H9 (cell line): ENCODE data around the gene PDE4B. TPM values are rescaled to one million over a fixed set of nuclear protein-coding genes. Genes with fewer than 3 reads are reported as not detected.
A peak's percentile ranks its signal among the peaks of the same experiment; 100 is the strongest.

Source experiments
- DNase-seq: peaks from one replicate; pipeline ENCODE4 v3.0.0-alpha.2; 2017
- H2AFZ ChIP-seq: one replicate; pipeline ENCODE4 v1.6.1; 2013; ENCODE audit warnings: mild to moderate bottlenecking, low read length, control low read depth, moderate library complexity
- H2AK5ac ChIP-seq: 2 replicates; pipeline ENCODE4 v1.6.1; 2013; ENCODE audit warnings: low read length, control low read depth, mixed read lengths; ENCODE audit not compliant: insufficient read length
- H2BK120ac ChIP-seq: one replicate; pipeline ENCODE4 v1.6.1; 2013; ENCODE audit warnings: low read depth, mild to moderate bottlenecking, low read length, control low read depth, inconsistent platforms; ENCODE audit not compliant: poor library complexity, severe bottlenecking
- H2BK12ac ChIP-seq: 2 replicates; pipeline ENCODE4 v1.6.1; 2013; ENCODE audit warnings: low read length, control low read depth, mixed read lengths, low read depth; ENCODE audit not compliant: insufficient read length
- H2BK15ac ChIP-seq: 2 replicates; pipeline ENCODE4 v1.6.1; 2013; ENCODE audit warnings: low read depth, low read length, control low read depth
- H2BK20ac ChIP-seq: one replicate; pipeline ENCODE4 v1.6.1; 2013; ENCODE audit warnings: low read depth, mild to moderate bottlenecking, low read length, control low read depth, inconsistent platforms; ENCODE audit not compliant: poor library complexity, severe bottlenecking
- H2BK5ac ChIP-seq: 2 replicates; pipeline ENCODE4 v1.6.1; 2013; ENCODE audit warnings: low read length, control low read depth, mixed read lengths; ENCODE audit not compliant: insufficient read length
- H3K14ac ChIP-seq: 2 replicates; pipeline ENCODE4 v1.6.1; 2013; ENCODE audit warnings: low read length, control low read depth; ENCODE audit not compliant: insufficient read depth
- H3K18ac ChIP-seq: 2 replicates; pipeline ENCODE4 v1.6.1; 2013; ENCODE audit warnings: low read depth, mild to moderate bottlenecking, mixed read lengths, low read length, control low read depth; ENCODE audit not compliant: insufficient read length
- H3K23ac ChIP-seq: 2 replicates; pipeline ENCODE4 v1.6.1; 2013; ENCODE audit warnings: low read length, control low read depth, mixed read lengths, low read depth; ENCODE audit not compliant: insufficient read length
- H3K23me2 ChIP-seq: 2 replicates; pipeline ENCODE4 v1.6.1; 2013; ENCODE audit warnings: low read depth, mild to moderate bottlenecking, mixed read lengths, low read length, control low read depth; ENCODE audit not compliant: insufficient read length, poor library complexity, severe bottlenecking
- H3K27ac ChIP-seq: 2 replicates; pipeline ENCODE4 v1.5.1; 2013; ENCODE audit warnings: low read length, control low read depth, mixed read lengths, low read depth; ENCODE audit not compliant: insufficient read length
- H3K27me3 ChIP-seq: 2 replicates; pipeline ENCODE4 v1.6.1; 2013; ENCODE audit warnings: low read length, control low read depth, inconsistent platforms; ENCODE audit not compliant: insufficient read depth
- H3K4ac ChIP-seq: 2 replicates; pipeline ENCODE4 v1.6.1; 2013; ENCODE audit warnings: low read depth, mild to moderate bottlenecking, control low read depth, inconsistent platforms, low read length, moderate library complexity
- H3K4me1 ChIP-seq: 2 replicates; pipeline ENCODE4 v1.6.1; 2013; ENCODE audit warnings: low read length, control low read depth, inconsistent platforms; ENCODE audit not compliant: insufficient read depth
- H3K4me2 ChIP-seq: 2 replicates; pipeline ENCODE4 v1.6.1; 2013; ENCODE audit warnings: low read length, control low read depth, mixed read lengths; ENCODE audit not compliant: insufficient read length, insufficient read depth
- H3K56ac ChIP-seq: 2 replicates; pipeline ENCODE4 v1.6.1; 2013; ENCODE audit warnings: low read depth, mild to moderate bottlenecking, mixed read lengths, low read length, control low read depth; ENCODE audit not compliant: insufficient read length
- H3K79me1 ChIP-seq: 2 replicates; pipeline ENCODE4 v1.6.1; 2013; ENCODE audit warnings: low read depth, mild to moderate bottlenecking, moderate library complexity, low read length, control low read depth, inconsistent platforms; ENCODE audit not compliant: insufficient read depth, poor library complexity, severe bottlenecking
- H3K79me2 ChIP-seq: 2 replicates; pipeline ENCODE4 v1.6.1; 2013; ENCODE audit warnings: low read length, control low read depth, inconsistent platforms; ENCODE audit not compliant: insufficient read depth
- H3K9ac ChIP-seq: 2 replicates; pipeline ENCODE4 v1.6.1; 2013; ENCODE audit warnings: low read length, control low read depth, mixed read lengths; ENCODE audit not compliant: insufficient read length; ENCODE audit errors: extremely low read depth
- H3K9me3 ChIP-seq: one replicate; pipeline ENCODE4 v1.6.1; 2013; ENCODE audit warnings: low read depth, low read length, inconsistent platforms; ENCODE audit not compliant: control insufficient read depth
- H3T11ph ChIP-seq: one replicate; pipeline ENCODE4 v1.6.1; 2013; ENCODE audit warnings: mild to moderate bottlenecking, low read length, control low read depth, inconsistent platforms
- H4K20me1 ChIP-seq: one replicate; pipeline ENCODE4 v1.6.1; 2013; ENCODE audit not compliant: control insufficient read depth, insufficient read length, insufficient read depth
- H4K5ac ChIP-seq: 2 replicates; pipeline ENCODE4 v1.6.1; 2013; ENCODE audit warnings: low read depth, mild to moderate bottlenecking, mixed read lengths, low read length, control low read depth; ENCODE audit not compliant: insufficient read length
- H4K8ac ChIP-seq: replicated peaks from 2 replicates; pipeline ENCODE4 v1.6.1; 2013; ENCODE audit warnings: low read length, control low read depth, mixed read lengths, low read depth; ENCODE audit not compliant: insufficient read length
- H4K91ac ChIP-seq: 2 replicates; pipeline ENCODE4 v1.6.1; 2013; ENCODE audit warnings: low read depth, mild to moderate bottlenecking, moderate library complexity, mixed read lengths, low read length, control low read depth; ENCODE audit not compliant: insufficient read length
- H3K27ac Mint-ChIP-seq, 3 experiments: 2 replicates in 2 of 3; 3 replicates in 1 of 3; pipeline ENCODE4 v1.8.0; 2020 to 2021; ENCODE audit warnings: mixed read lengths in 3 of 3, mild to moderate bottlenecking in 1 of 3, moderate library complexity in 1 of 3
- H3K27me3 Mint-ChIP-seq: 2 replicates; pipeline ENCODE4 v1.8.0; 2021; ENCODE audit warnings: low read depth, mild to moderate bottlenecking, moderate library complexity, mixed read lengths
- H3K36me3 Mint-ChIP-seq, 3 experiments: 2 replicates in 2 of 3; 3 replicates in 1 of 3; pipeline ENCODE4 v1.8.0; 2020 to 2021; ENCODE audit warnings: low read depth in 3 of 3, mixed read lengths in 3 of 3; ENCODE audit not compliant: insufficient read depth in 1 of 3
- H3K4me1 Mint-ChIP-seq, 2 experiments: 2 replicates each; pipeline ENCODE4 v1.8.0; 2020; ENCODE audit warnings: mixed read lengths in 2 of 2
- H3K4me3 Mint-ChIP-seq, 2 experiments: 2 replicates in 1 of 2; 3 replicates in 1 of 2; pipeline ENCODE4 v1.8.0; 2020 to 2021; ENCODE audit warnings: mild to moderate bottlenecking in 2 of 2, mixed read lengths in 2 of 2, moderate library complexity in 1 of 2
- H3K9me3 Mint-ChIP-seq, 2 experiments: 2 replicates in 1 of 2; 3 replicates in 1 of 2; pipeline ENCODE4 v1.8.0; 2020; ENCODE audit warnings: mild to moderate bottlenecking in 2 of 2, mixed read lengths in 2 of 2, moderate library complexity in 1 of 2
- CTCF ChIP-seq: fragments of 200-600 bp; sonication (generic); conservative IDR thresholded peaks from 3 replicates; pipeline ENCODE4 v1.8.0; 2021; ENCODE audit warnings: antibody characterized with exemption, mild to moderate bottlenecking
- WGBS: extraction: QIAGEN DNeasy Blood & Tissue Kit; methylation state at CpG from one replicate; pipeline ENCODE4 v1.1.7; 2013; ENCODE audit warnings: missing lambda C conversion rate, low lambda C conversion rate, mixed read lengths; ENCODE audit not compliant: insufficient read length; ENCODE audit errors: extremely low coverage; 5-methylcytosine and 5-hydroxymethylcytosine counted together
- total RNA-seq: library from RNA; stranded (reverse); gene quantifications from 2 replicates; pipeline ENCODE4 v1.2.1, GENCODE V29; 2021

PDE4B gene
- total RNA-seq, 1 experiment from 2014 or later: 19.8 TPM

GRCh38 chr1:66346057-66346795 lies 553.5 kb downstream of the PDE4B start:
- Histone ChIP-seq H2BK12ac (no peak overlapping the region), H2AK5ac (no peak overlapping the region), H3T11ph (no peak overlapping the region), H4K5ac (no peak overlapping the region), H3K23ac (no peak overlapping the region), H3K27me3 (no peaks in the 10 kb centered on the region), H2BK5ac (no peak overlapping the region), H2BK20ac (no peak overlapping the region), H2AFZ (no peak overlapping the region), H3K4me1 (peaks cover 2% of the 10 kb centered on the region; the same call in 1 of the 2 replicates), H4K8ac (no peak overlapping the region), H3K18ac (no peak overlapping the region), H3K14ac (no peak overlapping the region), H4K20me1 (no peaks in the 10 kb centered on the region), H3K27ac (no peak overlapping the region), H2BK15ac (no peak overlapping the region), H2BK120ac (no peak overlapping the region), H3K79me1 (no peaks in the 10 kb centered on the region), H4K91ac (no peak overlapping the region), H3K4me2 (no peak overlapping the region), H3K9me3 (no peaks in the 10 kb centered on the region), H3K79me2 (peaks cover 4% of the 10 kb centered on the region; the same call in 1 of the 2 replicates), H3K9ac (no peak overlapping the region), H3K56ac (no peak overlapping the region), H3K4ac (no peak overlapping the region), H3K23me2 (no peaks in the 10 kb centered on the region)
- WGBS: no CpG with 5 or more reads among the region's 2 CpGs
- no peak overlapping the region for H3K4me3 Mint-ChIP-seq
- H3K27me3 Mint-ChIP-seq: no peaks in the 10 kb centered on the region
- H3K36me3 Mint-ChIP-seq: no peaks in the 10 kb centered on the region
- peak overlapping the region in 1 of 3 experiments; percentile 75; a peak in 1 of 7 replicates for H3K27ac Mint-ChIP-seq
- peaks cover 25 to 79% of the 10 kb centered on the region in 2 experiments for H3K4me1 Mint-ChIP-seq
- no peak for DNase-seq
- no peak for TF ChIP-seq CTCF
- H3K9me3 Mint-ChIP-seq: no peaks in the 10 kb centered on the region
